Thymus (tissue), 11 donors: ENCODE data around the gene GBF1. TPM values are rescaled to one million over a fixed set of nuclear protein-coding genes. Genes with fewer than 3 reads are reported as not detected.

ENCODE experiments used
- DNase-seq, 9 donors: peaks; one replicate each; pipeline ENCODE4 v3.0.0-alpha.2; 2013; ENCODE audit warnings: low spot score in 9 of 9, low read depth in 6 of 9, missing footprints in 1 of 9
- H3K27ac ChIP-seq, 2 donors: one replicate each; pipeline ENCODE4 v1.5.1; 2013; ENCODE audit warnings: control low read depth in 1 of 2, low read depth in 1 of 2, low read length in 1 of 2, mild to moderate bottlenecking in 1 of 2, moderate library complexity in 1 of 2
- H3K27me3 ChIP-seq, 2 donors: one replicate each; pipeline ENCODE4 v1.5.1; 2013; ENCODE audit warnings: low read length in 1 of 2; ENCODE audit not compliant: control insufficient read depth in 2 of 2, insufficient read depth in 1 of 2
- H3K36me3 ChIP-seq, 2 donors: one replicate each; pipeline ENCODE4 v1.5.1; 2013; ENCODE audit warnings: low read length in 1 of 2, mild to moderate bottlenecking in 1 of 2, moderate library complexity in 1 of 2; ENCODE audit not compliant: control insufficient read depth in 2 of 2, insufficient read depth in 2 of 2
- H3K4me1 ChIP-seq, 2 donors: one replicate each; pipeline ENCODE4 v1.5.1; 2013; ENCODE audit warnings: low read length in 2 of 2; ENCODE audit not compliant: control insufficient read depth in 2 of 2, insufficient read depth in 2 of 2
- H3K4me3 ChIP-seq, 2 donors: one replicate each; pipeline ENCODE4 v1.5.1; 2013; ENCODE audit warnings: low read length in 2 of 2, control low read depth in 1 of 2, mild to moderate bottlenecking in 1 of 2
- H3K9me3 ChIP-seq, 2 donors: one replicate each; pipeline ENCODE4 v1.5.1; 2013; ENCODE audit warnings: low read length in 1 of 2, mild to moderate bottlenecking in 1 of 2; ENCODE audit not compliant: control insufficient read depth in 2 of 2, insufficient read depth in 1 of 2
- WGBS: extraction: QIAGEN DNeasy Blood & Tissue Kit; methylation state at CpG from one replicate; pipeline ENCODE4 v1.1.7; 2013; 5-methylcytosine and 5-hydroxymethylcytosine counted together
- polyA plus RNA-seq: library from polyadenylated mRNA; stranded (reverse); fragments of 200-250 nt; gene quantifications from one replicate; pipeline ENCODE4 v1.2.3, GENCODE V29; 2013
- total RNA-seq: library from RNA; stranded (reverse); fragments of 120-200 nt; gene quantifications from one replicate; pipeline ENCODE4 v1.2.4, GENCODE V29; 2013
- donor health status: healthy.

Gene GBF1
- total and polyA plus RNA-seq, 2 donors = 9.6 to 11.1 TPM

DNA sequence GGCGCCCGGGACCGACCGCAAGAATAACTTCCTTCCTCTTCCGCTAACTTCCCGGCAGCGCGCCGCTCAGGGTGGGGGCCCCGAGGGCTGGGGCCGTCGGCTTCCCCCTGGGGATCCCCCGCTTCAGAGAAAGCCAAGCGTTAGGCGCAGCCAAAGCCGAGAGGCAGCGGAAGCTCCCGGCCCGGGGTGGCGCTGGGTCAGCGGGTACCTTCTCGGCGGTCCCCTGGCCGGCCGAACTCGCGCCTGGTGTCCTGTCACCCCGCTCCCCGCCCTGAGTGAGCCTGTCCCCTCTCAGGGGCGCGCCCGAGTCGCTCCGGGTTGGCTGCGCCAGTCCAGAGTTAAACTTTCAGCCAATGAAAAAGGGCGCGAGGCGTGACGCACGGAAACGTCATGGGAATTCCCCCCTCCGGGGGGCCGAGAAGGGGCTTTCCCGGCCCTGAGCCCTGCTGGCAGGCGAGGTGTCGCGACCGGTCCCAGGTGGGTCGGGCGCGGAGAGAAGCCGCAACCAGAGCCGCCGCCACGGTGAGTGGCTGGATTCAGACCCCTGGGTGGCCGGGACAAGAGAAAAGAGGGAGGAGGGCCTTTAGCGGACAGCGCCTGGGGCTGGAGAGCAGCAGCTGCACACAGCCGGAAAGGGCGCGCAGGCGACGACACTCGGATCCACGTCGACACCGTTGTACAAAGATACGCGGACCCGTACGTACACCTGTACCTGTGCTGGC lies 148.9 kb downstream of the GBF1 start:
- peaks cover 3 to 52% of the 10 kb centered on the region in 2 donors for H3K27me3 ChIP-seq
- peaks cover 10 to 46% of the 10 kb centered on the region in 2 donors for H3K4me1 ChIP-seq
- WGBS = under 1% methylated on average over 71 of the region's 71 CpGs
- peak overlapping the region; percentile 83 to 98 for H3K27ac ChIP-seq
- peak overlapping the region; percentile 49 to 84 for H3K4me3 ChIP-seq
- peaks cover 0 to 15% of the 10 kb centered on the region in 2 donors for H3K36me3 ChIP-seq
- peak; percentile 68 to 92 (median 77) for DNase-seq
- H3K9me3 ChIP-seq = no peaks in the 10 kb centered on the region

DNA sequence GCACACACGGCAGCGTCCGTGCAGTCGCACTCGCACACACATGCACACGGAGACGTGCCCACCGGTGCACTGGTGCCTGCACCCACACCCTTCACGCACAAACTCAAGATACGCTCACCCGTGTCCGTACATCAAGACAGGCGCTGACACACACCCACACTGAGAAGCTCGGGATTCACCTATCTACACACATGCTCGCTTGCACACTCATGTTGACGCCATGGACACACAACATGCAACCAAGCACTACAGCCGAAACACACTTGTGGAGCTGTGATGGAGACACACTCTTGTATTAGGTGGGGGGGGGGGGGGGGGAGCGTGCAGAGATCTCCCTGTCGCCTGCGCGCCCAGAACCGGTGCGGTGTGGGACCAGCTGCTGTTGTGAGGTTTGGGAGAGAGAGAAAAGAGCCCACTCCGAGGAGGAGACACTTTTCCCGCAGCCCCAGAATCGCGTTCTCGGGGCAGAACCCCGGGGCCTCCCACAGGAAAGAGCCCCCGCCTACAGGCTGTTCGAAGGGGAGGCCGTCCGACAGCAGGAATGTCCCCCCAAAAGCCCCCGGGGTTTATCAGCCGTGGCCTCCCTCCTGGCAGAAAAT lies 149.6 kb downstream of the GBF1 start:
- WGBS = 1% methylated on average over 35 of the region's 35 CpGs
- Histone ChIP-seq H3K9me3 (no peaks in the 10 kb centered on the region), H3K4me1 (peaks cover 10 to 50% of the 10 kb centered on the region in 2 donors), H3K27me3 (peaks cover 3 to 52% of the 10 kb centered on the region in 2 donors), H3K4me3 (peak overlapping the region; percentile 49 to 84), H3K36me3 (peaks cover 0 to 16% of the 10 kb centered on the region in 2 donors), H3K27ac (peak overlapping the region; percentile 83 to 98)
- peak in 4 of 9 donors; percentile 36 to 66 (median 40) for DNase-seq

DNA sequence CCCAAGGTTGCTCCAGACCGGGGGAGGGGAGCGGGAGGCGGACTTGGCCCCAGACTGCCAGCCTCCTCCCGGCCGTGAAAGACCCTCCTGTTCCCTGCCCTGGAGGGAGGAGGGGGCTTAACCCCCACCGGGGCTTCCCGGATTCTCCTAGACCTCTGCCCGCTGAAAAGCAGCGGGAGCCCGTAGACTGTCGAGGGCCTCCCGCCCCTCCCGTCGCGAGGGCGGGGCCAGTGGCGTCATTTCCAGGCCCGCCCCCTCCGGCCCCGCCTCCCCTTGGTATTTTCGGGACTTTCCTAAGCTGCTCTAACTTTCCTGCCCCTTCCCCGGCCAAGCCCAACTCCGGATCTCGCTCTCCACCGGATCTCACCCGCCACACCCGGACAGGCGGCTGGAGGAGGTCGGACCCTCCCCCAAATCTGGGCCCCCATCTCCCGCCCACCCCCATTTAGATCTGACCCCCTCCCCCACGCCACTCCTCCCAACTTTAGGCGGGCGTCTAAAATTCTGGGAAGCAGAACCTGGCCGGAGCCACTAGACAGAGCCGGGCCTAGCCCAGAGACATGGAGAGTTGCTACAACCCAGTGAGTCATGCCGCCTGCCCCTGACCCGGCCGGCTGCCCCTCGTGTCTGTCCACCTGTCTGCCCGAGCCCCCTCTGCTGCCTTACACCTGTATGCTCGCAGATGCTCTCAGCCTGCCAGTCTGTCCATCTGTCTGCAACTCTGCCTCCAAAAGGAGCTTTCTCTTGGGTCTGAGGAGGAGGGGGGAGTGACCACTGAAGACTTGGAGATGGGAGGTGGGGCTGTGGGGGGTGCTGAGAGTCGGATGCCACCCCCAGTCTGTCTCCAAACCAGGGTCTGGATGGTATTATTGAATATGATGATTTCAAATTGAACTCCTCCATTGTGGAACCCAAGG lies 150.3 kb downstream of the GBF1 start, which contains the start of gene NFKB2:
NFKB2 (plus strand) TSS at position 306 of the 917 bp plus-strand sequence; CDS start at position 561, 255 bp downstream.
- 2% methylated on average over 42 of the region's 42 CpGs for WGBS
- peak in 8 of 9 donors; percentile 62 to 90 (median 77) for DNase-seq
- H3K9me3 ChIP-seq = no peaks in the 10 kb centered on the region
- peaks cover 0 to 21% of the 10 kb centered on the region in 2 donors for H3K36me3 ChIP-seq
- H3K4me1 ChIP-seq = peaks cover 10 to 53% of the 10 kb centered on the region in 2 donors
- peak within 1 kb of the TSS; percentile 83 to 98 for H3K27ac ChIP-seq
- H3K27me3 ChIP-seq = peaks cover 3 to 48% of the 10 kb centered on the region in 2 donors
- H3K4me3 ChIP-seq = peak within 1 kb of the TSS; percentile 49 to 84

DNA sequence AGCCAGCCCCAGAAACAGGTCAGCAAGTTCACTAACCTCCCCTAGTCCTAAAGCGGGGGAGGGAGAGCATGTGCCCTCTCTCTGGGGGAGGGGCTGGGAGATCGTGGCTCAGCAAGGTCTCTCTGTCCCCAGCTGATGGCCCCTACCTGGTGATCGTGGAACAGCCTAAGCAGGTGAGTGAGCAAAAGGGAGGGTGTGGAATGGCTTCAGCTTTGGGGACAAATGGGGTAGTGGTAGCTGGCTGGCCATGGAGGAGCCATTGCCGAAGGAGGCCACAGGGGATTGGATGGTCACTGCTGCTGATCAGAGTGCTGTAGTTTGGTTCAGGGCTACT lies 151.0 kb downstream of the GBF1 start:
- peaks cover 4 to 25% of the 10 kb centered on the region in 2 donors for H3K36me3 ChIP-seq
- H3K27me3 ChIP-seq = peaks cover 3 to 44% of the 10 kb centered on the region in 2 donors
- 84% methylated on average over 4 of the region's 4 CpGs for WGBS
- H3K27ac ChIP-seq = peak overlapping the region in 1 of 2 donors; percentile 70
- no peaks in the 10 kb centered on the region for H3K9me3 ChIP-seq
- DNase-seq = no peak
- peak overlapping the region; percentile 49 to 84 for H3K4me3 ChIP-seq
- H3K4me1 ChIP-seq = peaks cover 10 to 53% of the 10 kb centered on the region in 2 donors

DNA sequence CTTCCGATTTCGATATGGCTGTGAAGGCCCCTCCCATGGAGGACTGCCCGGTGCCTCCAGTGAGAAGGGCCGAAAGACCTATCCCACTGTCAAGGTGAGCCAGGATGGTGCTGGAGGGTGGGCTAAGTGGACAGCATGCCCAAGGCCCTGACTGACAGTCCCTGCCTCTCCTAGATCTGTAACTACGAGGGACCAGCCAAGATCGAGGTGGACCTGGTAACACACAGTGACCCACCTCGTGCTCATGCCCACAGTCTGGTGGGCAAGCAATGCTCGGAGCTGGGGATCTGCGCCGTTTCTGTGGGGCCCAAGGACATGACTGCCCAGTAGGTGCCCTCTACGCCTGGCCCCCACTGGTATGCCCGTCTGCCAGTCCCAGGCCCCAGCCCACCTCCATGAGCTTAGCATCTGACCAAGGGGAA lies 151.4 kb downstream of the GBF1 start:
- peaks cover 8 to 29% of the 10 kb centered on the region in 2 donors for H3K36me3 ChIP-seq
- H3K4me1 ChIP-seq = peaks cover 10 to 53% of the 10 kb centered on the region in 2 donors
- peaks cover 3 to 44% of the 10 kb centered on the region in 2 donors for H3K27me3 ChIP-seq
- H3K9me3 ChIP-seq = no peaks in the 10 kb centered on the region
- no peak overlapping the region for H3K27ac ChIP-seq
- no peak for DNase-seq
- H3K4me3 ChIP-seq = peak overlapping the region in 1 of 2 donors; percentile 49
- WGBS = 97% methylated on average over 12 of the region's 12 CpGs

DNA sequence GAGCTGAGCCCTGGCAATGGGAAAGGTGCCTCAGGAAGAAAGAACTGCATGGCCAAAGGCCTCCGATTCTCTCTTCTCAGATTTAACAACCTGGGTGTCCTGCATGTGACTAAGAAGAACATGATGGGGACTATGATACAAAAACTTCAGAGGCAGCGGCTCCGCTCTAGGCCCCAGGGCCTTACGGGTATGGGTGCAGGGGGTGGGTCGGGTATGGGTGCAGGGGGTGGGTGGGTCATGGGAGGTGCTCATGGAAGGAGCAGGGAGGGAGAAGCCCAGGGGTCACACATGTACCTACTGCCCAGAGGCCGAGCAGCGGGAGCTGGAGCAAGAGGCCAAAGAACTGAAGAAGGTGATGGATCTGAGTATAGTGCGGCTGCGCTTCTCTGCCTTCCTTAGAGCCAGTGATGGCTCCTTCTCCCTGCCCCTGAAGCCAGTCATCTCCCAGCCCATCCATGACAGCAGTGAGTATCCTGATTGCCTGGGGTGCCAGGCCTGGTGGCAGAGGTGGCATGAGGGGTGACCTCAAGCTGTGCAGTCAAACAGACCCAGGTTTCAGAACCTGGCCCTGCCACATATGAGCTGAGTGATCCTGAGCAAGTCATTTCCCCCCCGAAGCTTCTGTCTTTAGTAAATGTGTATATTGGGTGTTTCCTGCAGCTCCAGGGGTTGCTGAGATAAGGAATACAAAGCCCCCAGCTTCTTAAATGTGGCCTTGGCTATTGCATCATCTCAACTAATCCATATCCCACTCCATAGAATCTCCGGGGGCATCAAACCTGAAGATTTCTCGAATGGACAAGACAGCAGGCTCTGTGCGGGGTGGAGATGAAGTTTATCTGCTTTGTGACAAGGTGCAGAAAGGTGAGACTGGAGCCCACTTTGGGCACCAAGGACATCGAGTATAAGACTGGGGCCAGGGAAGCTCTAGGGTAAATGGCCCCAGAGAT lies 152.2 kb downstream of the GBF1 start:
- peaks cover 9 to 31% of the 10 kb centered on the region in 2 donors for H3K36me3 ChIP-seq
- 96% methylated on average over 14 of the region's 14 CpGs for WGBS
- no peak for DNase-seq
- no peak overlapping the region for H3K27ac ChIP-seq
- no peak overlapping the region for H3K4me3 ChIP-seq
- no peaks in the 10 kb centered on the region for H3K9me3 ChIP-seq
- H3K27me3 ChIP-seq = peaks cover under 1 to 39% of the 10 kb centered on the region in 2 donors
- peaks cover 10 to 53% of the 10 kb centered on the region in 2 donors for H3K4me1 ChIP-seq

DNA sequence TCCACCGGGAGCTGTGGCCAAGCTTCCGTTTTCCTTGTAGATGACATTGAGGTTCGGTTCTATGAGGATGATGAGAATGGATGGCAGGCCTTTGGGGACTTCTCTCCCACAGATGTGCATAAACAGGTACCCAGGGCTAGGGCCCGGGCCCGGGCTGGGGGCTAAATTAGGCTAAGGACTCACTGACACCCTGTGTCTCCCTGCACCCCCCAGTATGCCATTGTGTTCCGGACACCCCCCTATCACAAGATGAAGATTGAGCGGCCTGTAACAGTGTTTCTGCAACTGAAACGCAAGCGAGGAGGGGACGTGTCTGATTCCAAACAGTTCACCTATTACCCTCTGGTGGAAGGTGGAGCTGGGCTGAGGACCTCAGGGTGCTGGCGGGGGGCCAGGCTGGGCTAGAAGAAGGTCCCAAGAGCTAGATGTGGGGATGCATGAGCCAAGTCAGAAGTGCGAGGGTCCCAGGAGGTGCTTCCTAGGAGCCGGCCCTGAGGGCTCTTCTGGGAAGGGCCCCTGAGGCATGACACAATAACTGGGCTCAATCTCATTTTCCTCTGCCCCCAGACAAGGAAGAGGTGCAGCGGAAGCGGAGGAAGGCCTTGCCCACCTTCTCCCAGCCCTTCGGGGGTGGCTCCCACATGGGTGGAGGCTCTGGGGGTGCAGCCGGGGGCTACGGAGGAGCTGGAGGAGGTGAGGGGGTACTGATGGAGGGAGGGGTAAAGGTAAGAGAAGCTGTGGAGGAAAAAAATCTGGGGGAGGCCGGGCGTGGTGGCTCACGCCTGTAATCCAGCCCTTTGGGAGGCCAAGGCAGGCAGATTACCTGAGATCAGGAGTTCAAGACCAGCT lies 153.1 kb downstream of the GBF1 start:
- Histone ChIP-seq H3K9me3 (no peaks in the 10 kb centered on the region), H3K27ac (no peak overlapping the region), H3K36me3 (peaks cover 9 to 31% of the 10 kb centered on the region in 2 donors), H3K4me3 (no peak overlapping the region), H3K4me1 (peaks cover 8 to 49% of the 10 kb centered on the region in 2 donors), H3K27me3 (peaks cover 0 to 30% of the 10 kb centered on the region in 2 donors)
- WGBS = 97% methylated on average over 21 of the region's 21 CpGs
- no peak for DNase-seq
